Measurements from ENCODE around the gene STAP1. TPM values are rescaled to one million over a fixed set of nuclear protein-coding genes. Genes with fewer than 3 reads are reported as not detected.
A peak's percentile ranks its signal among the peaks of the same experiment; 100 is the strongest.
"Not testable (repeated sequence)": the region's sequence is repeated elsewhere in the genome, so short reads cannot be mapped to it uniquely, and the experiment has no call there.

The STAP1 gene
- total RNA-seq, 1 donor from 2014 or later = 15.0 TPM

DNA sequence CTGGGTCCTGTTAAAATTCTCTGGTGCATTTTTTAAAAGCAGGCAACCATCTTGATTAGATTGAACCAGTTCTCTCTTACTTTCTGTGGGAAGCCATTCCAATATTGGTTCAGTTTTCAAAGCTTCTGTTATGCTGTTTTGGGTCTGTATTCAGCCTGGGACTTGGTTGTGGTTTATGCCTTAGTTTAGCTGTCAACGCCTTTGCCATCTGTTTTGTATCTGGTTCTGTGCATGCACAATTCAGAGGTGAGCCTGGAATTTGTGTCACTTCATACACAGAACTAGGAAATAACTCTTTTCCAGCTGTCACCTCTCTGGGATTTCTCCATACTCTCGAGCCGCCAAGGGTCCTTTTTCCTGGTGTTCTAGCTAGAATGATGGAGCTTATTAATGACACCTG lies 46.2 kb downstream of the STAP1 start:
- H3K27me3 Mint-ChIP-seq = no peaks in the 10 kb centered on the region
- H3K4me1 Mint-ChIP-seq = peaks cover 9% of the 10 kb centered on the region
- intact Hi-C loops (cut with micrococcal nuclease) = no loop called here
- no peak for DNase-seq
- H3K9me3 Mint-ChIP-seq = peaks cover 36% of the 10 kb centered on the region
- H3K27ac Mint-ChIP-seq = no peak overlapping the region
- H3K36me3 Mint-ChIP-seq (ENCODE audit: low read depth) = peaks cover 78% of the 10 kb centered on the region
- H3K4me3 Mint-ChIP-seq = no peak overlapping the region

DNA sequence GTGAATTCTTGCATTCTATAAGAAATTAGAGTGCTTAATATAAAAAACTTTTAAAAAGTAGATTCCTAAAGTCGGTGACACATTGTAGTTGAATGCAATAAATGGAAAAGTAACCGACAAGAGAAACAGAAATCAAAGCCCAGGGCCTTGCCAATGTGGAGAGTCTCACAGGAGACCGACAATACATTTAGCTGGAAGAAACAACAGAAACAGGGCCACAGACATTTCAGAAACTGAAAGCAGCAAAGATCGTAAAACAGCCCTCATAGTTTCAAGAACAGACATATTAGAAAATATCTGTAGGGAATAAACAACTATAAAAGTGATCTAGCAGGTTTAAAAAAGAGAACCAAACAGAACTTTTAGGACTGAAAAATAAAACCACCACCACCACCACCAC lies 49.5 kb downstream of the STAP1 start:
- H3K27ac Mint-ChIP-seq = peak overlapping the region; percentile 13
- intact Hi-C loops (cut with micrococcal nuclease) = no loop called here
- no peak for DNase-seq
- no peaks in the 10 kb centered on the region for H3K27me3 Mint-ChIP-seq
- H3K36me3 Mint-ChIP-seq (ENCODE audit: low read depth) = peaks cover 60% of the 10 kb centered on the region
- H3K4me3 Mint-ChIP-seq = peak overlapping the region; percentile 4
- peaks cover 14% of the 10 kb centered on the region for H3K9me3 Mint-ChIP-seq
- H3K4me1 Mint-ChIP-seq = peaks cover 9% of the 10 kb centered on the region

GRCh38 chr4:67614186-67614585 lies 55.7 kb downstream of the STAP1 start:
- peaks cover 11% of the 10 kb centered on the region for H3K9me3 Mint-ChIP-seq
- H3K4me3 Mint-ChIP-seq = no peak overlapping the region
- H3K27ac Mint-ChIP-seq = no peak overlapping the region
- no peaks in the 10 kb centered on the region for H3K27me3 Mint-ChIP-seq
- H3K36me3 Mint-ChIP-seq (ENCODE audit: low read depth) = peaks cover 40% of the 10 kb centered on the region
- no peaks in the 10 kb centered on the region for H3K4me1 Mint-ChIP-seq
- intact Hi-C loops (cut with micrococcal nuclease) = no loop called here
- DNase-seq = no peak

DNA sequence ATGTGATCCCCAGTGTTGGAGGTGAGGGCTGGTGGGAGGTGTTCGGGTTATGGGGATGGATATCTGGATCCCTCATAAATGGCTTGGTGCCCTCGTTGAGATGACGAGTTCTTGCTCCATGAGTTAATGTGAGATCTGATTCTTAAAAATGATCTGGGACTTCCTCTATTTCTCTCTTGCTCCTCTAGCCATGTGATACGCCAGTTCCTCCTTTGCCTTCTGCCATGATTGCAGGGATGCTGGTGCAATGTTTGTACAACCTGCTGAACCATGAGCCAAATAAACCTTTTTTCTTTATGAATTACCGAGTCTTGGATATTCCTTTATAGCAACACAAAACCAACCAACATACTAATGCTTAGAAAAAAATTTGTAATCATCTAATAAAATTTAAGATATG lies 56.6 kb downstream of the STAP1 start:
- no peak overlapping the region for H3K4me3 Mint-ChIP-seq
- H3K27me3 Mint-ChIP-seq = no peaks in the 10 kb centered on the region
- no peaks in the 10 kb centered on the region for H3K4me1 Mint-ChIP-seq
- peaks cover 8% of the 10 kb centered on the region for H3K9me3 Mint-ChIP-seq
- DNase-seq = no peak
- intact Hi-C loops (cut with micrococcal nuclease) = no loop called here
- no peak overlapping the region for H3K27ac Mint-ChIP-seq
- H3K36me3 Mint-ChIP-seq (ENCODE audit: low read depth) = peaks cover 37% of the 10 kb centered on the region

DNA sequence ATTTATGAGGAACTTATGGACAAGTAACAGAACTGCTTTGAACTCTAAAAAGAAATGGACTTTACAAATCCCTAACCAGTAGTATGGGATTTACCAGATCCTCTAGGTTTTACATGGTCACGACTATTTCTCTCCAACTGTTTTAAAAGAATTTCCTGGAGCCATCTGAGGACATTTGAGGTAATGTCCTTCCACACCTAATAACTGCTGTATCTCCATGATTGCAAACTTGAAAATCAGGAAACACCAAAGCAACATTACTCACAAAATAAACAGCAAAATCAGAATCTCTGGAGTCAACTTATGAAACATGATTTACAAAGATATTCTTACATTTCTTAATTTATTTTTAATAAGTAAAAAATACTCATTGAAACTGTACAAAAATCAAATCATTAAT lies 58.0 kb downstream of the STAP1 start:
- no peak overlapping the region for H3K27ac Mint-ChIP-seq
- no peaks in the 10 kb centered on the region for H3K4me1 Mint-ChIP-seq
- no peak for DNase-seq
- peaks cover 8% of the 10 kb centered on the region for H3K9me3 Mint-ChIP-seq
- intact Hi-C loops (cut with micrococcal nuclease) = no loop called here
- H3K4me3 Mint-ChIP-seq = no peak overlapping the region
- H3K36me3 Mint-ChIP-seq (ENCODE audit: low read depth) = peaks cover 43% of the 10 kb centered on the region
- H3K27me3 Mint-ChIP-seq = no peaks in the 10 kb centered on the region

GRCh38 chr4:67624939-67625338 lies 66.4 kb downstream of the STAP1 start:
- Mint-ChIP-seq H3K36me3 (ENCODE audit: low read depth) (peaks cover 44% of the 10 kb centered on the region), H3K27me3 (no peaks in the 10 kb centered on the region)
- intact Hi-C loops (cut with micrococcal nuclease) = no loop called here

DNA sequence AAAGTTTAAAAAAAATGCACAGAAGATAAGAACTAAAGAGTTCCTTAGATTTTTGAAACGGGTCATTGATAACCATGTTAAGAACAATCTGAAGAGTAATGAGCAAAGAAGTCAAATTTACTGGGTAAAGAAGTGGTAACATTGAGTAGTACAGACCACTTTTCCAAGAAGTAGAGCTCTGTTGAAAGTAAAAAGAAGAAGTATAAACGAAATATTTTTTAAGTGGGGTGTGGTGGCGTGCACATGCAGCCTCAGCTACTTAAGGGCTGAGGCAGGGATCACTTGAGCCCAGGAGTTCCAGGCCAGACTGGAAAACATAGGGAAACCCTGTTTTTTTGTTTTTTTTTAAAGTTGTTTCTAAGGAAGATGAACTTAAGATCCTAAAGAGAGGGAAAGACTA lies 74.0 kb downstream of the STAP1 start:
- DNase-seq = peak; percentile 64
- peak overlapping the region; percentile 82 for H3K4me3 Mint-ChIP-seq

More at GRCh38 chr4:67624939-67625338, 66.4 kb downstream of the STAP1 start:
- Mint-ChIP-seq H3K4me1 (peaks cover 5% of the 10 kb centered on the region), H3K4me3 (no peak overlapping the region), H3K27ac (no peak overlapping the region), H3K9me3 (no peaks in the 10 kb centered on the region)
- DNase-seq = no peak

GRCh38 chr4:67634741-67635140 lies 76.2 kb downstream of the STAP1 start:
- H3K27me3 Mint-ChIP-seq = no peaks in the 10 kb centered on the region
- H3K9me3 Mint-ChIP-seq = no peaks in the 10 kb centered on the region
- H3K4me1 Mint-ChIP-seq = peaks cover 17% of the 10 kb centered on the region
- DNase-seq = no peak
- H3K4me3 Mint-ChIP-seq = peak overlapping the region; percentile 55
- peaks cover 60% of the 10 kb centered on the region for H3K36me3 Mint-ChIP-seq (ENCODE audit: low read depth)
- no peak overlapping the region for H3K27ac Mint-ChIP-seq
- intact Hi-C loops (cut with micrococcal nuclease) = loop anchor here (5.0 kb wide), 1 partner anchor 87 kb away; the partner anchor contains the start of gene CENPC

More for the DNA sequence above, 74.0 kb downstream of the STAP1 start:
- H3K27me3 Mint-ChIP-seq = no peaks in the 10 kb centered on the region
- no peaks in the 10 kb centered on the region for H3K9me3 Mint-ChIP-seq
- peaks cover 14% of the 10 kb centered on the region for H3K4me1 Mint-ChIP-seq
- peak overlapping the region; percentile 88 for H3K27ac Mint-ChIP-seq
- intact Hi-C loops (cut with micrococcal nuclease) = loop anchor here (5.0 kb wide), 1 partner anchor 85 kb away; the partner anchor contains the start of gene CENPC
- H3K36me3 Mint-ChIP-seq (ENCODE audit: low read depth) = peaks cover 60% of the 10 kb centered on the region

- H3K4me3 Mint-ChIP-seq = no peak overlapping the region
- H3K36me3 Mint-ChIP-seq (ENCODE audit: low read depth) = peaks cover 61% of the 10 kb centered on the region
- intact Hi-C loops (cut with micrococcal nuclease) = no loop called here
- DNase-seq = no peak
- H3K9me3 Mint-ChIP-seq = no peaks in the 10 kb centered on the region
- H3K27me3 Mint-ChIP-seq = no peaks in the 10 kb centered on the region
- H3K27ac Mint-ChIP-seq = no peak overlapping the region
- peaks cover 19% of the 10 kb centered on the region for H3K4me1 Mint-ChIP-seq
Observed at GRCh38 chr4:67635331-67635730, 76.8 kb downstream of the STAP1 start.

- Mint-ChIP-seq H3K36me3 (ENCODE audit: low read depth) (peaks cover 59% of the 10 kb centered on the region), H3K4me1 (peaks cover 21% of the 10 kb centered on the region)
- H3K27ac Mint-ChIP-seq; intact Hi-C loops (cut with micrococcal nuclease); H3K9me3 Mint-ChIP-seq; DNase-seq; H3K4me3 Mint-ChIP-seq; H3K27me3 Mint-ChIP-seq: not testable (repeated sequence)
Observed at GRCh38 chr4:67636978-67637377, 78.5 kb downstream of the STAP1 start.

GRCh38 chr4:67638136-67638535 lies 79.6 kb downstream of the STAP1 start:
- Mint-ChIP-seq H3K4me1 (peaks cover 19% of the 10 kb centered on the region), H3K36me3 (ENCODE audit: low read depth) (peaks cover 55% of the 10 kb centered on the region)

GRCh38 chr4:67651536-67651935 lies 93.0 kb downstream of the STAP1 start:
- Mint-ChIP-seq H3K27ac (no peak overlapping the region), H3K27me3 (no peaks in the 10 kb centered on the region), H3K4me1 (peaks cover 7% of the 10 kb centered on the region), H3K36me3 (ENCODE audit: low read depth) (peaks cover 66% of the 10 kb centered on the region), H3K4me3 (no peak overlapping the region), H3K9me3 (peaks cover 20% of the 10 kb centered on the region)
- intact Hi-C loops (cut with micrococcal nuclease) = no loop called here
- no peak for DNase-seq

More at GRCh38 chr4:67638136-67638535, 79.6 kb downstream of the STAP1 start:
- Mint-ChIP-seq H3K9me3 (no peaks in the 10 kb centered on the region), H3K27ac (peak overlapping the region; percentile 22), H3K27me3 (no peaks in the 10 kb centered on the region), H3K4me3 (no peak overlapping the region)
- intact Hi-C loops (cut with micrococcal nuclease) = no loop called here
- no peak for DNase-seq

Other genes starting within 250 kb of the STAP1 start
- 25.7 and 28.3 TPM in 2 replicates for gene CENPC, start 13.2 kb upstream of the STAP1 start, total RNA-seq
- 78.2 and 85.4 TPM in 2 replicates for gene UBA6, start 142.4 kb downstream of the STAP1 start, total RNA-seq
- not detected in 2 replicates for gene GNRHR, start 195.7 kb downstream of the STAP1 start, total RNA-seq

Data from activated CD4-positive, alpha-beta T cell treated with anti-CD3 and anti-CD28 coated beads, Interleukin-2, amount 10 ng/mL, durations not matched to agents 24 days and 14 days (primary cell).